Activated CD4-positive, alpha-beta T cell treated with anti-CD3 and anti-CD28 coated beads for 1 hour (primary cell): ENCODE results near the gene PCBD1.
"Not testable (repeated sequence)": the region's sequence is repeated elsewhere in the genome, so short reads cannot be mapped to it uniquely, and the experiment has no call there.

Source experiments
- DNase-seq: peaks from one replicate; pipeline ENCODE4 v3.0.0-alpha.2; 2020

Gene PCBD1

DNA sequence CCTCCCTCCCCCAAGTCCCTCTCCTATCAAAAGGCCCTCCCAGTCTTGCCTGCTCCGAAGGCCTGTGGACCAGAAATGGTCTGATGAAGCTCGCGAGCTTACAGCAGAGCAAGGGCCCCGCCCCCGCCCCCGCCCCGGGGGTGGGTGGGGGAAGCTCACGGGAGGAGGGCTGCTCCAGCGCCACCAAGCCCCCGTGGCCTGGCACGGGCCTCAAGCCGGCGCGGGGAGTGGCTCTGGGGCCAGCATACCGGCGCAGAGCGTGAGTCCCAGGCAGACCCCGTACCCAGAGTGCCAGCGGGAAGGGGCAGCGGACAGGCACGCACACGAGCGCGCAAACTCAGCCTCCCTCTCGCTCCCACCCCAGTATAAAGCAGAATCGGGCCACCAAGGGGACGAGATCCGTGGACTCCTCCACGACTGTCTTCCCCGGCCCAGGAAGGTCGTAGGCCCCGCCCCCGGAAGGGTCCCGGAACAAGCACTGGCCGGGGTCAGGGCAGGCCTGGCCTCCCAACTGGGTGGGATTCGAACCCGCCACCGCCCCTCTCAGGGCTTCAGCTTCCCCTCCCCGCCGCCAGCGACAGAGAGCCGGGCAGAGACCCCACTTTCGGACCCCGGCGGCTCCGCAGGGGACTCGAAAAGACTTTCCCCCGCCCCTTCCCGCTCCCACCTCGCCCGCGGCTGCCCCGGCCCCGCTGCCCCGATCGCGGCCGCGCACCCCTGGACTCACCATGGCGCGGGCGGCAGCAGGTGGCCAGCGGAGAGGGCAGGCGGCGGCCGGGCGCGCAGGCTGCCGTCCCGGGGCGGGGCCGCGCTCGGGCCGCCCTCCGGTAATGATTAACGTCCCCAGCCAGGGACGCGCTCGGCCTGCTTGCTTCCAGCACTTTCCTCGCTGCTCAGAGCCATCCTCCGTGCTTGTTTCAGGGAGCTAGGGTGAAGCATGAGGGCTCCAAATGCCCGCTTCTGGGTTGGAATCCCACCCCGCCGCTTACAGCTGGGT, at the start of gene PCBD1:
Gene PCBD1 (minus strand): TSS at position 762 of the 997 bp plus-strand sequence. CDS start 32 bp downstream, at position 730.
- DNase-seq: peak; percentile 48

DNA sequence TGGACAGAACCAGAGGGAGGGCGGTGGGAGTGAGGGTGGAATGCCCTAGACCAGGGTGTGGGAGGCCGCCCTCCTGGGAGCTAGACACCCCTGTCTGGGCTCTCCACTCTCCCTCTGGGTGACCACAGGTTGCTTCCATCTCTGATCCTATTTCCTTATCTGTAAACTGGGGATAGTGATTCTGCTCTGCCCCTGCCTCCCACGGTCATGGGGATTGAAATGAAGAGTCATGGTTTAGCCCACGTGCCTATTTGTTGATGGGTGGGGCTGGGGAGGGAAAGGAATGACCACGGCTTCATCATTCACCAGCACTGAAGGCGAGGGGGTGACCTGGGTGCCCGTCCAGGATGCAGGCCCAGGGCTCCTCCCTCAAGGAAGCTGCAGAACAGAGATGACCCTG, 49.3 kb upstream of the PCBD1 start:
- DNase-seq: no peak

- DNase-seq: no peak
These were observed 47.7 kb upstream of the PCBD1 start for GRCh38 chr10:70936111-70936510.

GRCh38 chr10:70935631-70936030, 47.3 kb upstream of the PCBD1 start:
- no peak for DNase-seq

GRCh38 chr10:70935125-70935625, 46.8 kb upstream of the PCBD1 start:
- DNase-seq: no peak

- DNase-seq: no peak
These were observed 46.3 kb upstream of the PCBD1 start for GRCh38 chr10:70934701-70935100.

DNA sequence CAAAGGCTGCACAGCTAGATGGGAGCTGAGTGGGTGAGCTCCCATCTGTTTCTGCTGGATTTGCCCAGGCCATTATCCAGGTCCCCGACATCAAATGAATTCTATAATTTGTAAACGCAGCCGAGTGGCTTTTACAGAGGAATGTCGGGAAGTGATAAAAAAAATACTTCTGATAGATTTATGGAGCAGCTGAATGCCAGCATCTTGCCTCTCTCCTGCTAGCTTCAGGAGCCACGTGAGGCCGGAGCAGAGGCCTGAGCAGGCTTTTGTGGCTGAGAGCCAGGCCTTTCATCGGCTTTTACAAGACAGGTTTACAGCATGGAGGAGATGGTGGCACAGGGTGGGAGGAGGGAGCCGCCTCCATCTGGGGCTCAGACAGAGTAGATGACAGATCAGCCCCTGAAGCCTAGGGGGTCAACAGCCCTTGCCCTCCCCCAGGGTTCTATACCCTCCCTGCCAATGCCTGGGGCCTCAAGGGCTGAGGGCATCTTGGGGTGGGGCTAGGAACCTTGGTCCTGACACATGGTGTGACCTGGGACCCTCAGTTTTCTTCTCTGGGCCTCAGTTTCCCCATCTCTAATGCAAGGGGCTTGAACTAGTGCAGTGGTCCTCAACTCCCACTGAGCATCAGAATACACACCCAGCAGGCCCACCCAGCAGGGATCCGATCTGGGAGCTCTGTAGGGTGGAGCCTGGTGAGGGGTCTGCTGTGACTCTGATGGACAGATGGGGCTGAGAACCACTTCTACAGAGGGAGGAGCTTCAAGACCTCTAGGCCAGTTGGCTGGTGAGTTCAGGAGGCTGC, 44.2 kb upstream of the PCBD1 start:
- DNase-seq: no peak

- DNase-seq: no peak
These were observed 42.9 kb upstream of the PCBD1 start for GRCh38 chr10:70931168-70931815.

- DNase-seq: no peak
These were observed 42.1 kb upstream of the PCBD1 start for GRCh38 chr10:70930263-70931000.

DNA sequence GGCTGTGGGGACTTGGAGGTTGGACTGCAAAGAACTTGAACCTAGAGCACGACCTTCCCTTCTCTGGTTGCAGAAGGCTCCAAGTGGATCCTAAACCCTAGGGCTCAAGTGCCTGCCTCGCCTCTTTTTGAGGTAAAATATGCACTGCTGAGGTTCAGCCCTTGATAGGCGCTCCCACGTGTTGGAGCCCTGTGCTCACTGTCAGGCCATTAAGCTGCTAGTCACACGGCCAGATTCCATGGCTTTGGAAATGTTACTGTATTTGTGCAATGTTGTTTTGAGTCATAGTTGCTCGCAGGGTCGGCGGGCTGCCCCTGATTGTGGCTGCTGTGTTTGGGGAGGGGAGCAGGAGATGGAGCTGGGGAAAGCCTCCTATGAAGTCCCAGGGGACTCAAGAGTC, 39.8 kb upstream of the PCBD1 start:
- DNase-seq: no peak

DNA sequence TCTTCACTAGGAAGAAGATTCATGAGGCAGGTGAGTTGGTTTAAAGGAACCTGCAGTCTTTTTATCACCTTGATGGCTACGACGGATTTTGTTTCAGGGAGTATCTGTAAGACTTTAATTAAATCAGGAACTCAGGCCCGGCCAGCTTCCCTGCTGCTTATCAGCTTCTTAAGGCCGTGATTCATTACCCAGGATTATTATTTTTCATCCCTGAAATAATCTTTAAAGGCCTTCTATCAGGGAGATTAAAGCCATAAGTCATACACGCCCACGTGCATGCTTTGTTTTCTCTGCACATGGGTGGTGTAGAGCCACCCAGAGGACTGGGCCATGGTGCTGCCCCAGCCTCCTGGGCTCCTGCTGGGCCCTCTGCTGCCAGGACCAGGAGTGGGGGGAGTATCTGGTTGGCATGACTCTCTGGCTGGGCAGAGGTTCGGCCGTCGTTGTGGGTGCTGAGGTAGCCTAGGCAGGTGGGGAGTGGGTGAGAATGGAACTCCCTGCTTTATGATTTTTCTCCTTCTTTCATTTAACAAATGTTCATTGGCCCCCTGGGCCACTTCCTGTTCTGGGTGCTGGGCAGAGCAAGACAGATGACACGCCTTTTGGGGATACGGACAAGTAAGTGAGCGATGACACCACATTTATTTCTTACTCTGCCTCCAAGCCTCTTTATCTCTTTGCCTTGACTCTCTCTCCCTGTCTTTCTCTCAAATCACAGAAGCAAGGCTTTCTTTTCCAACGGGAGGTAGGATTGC, 39.0 kb upstream of the PCBD1 start:
- DNase-seq: no peak

GRCh38 chr10:70926226-70927000, 38.0 kb upstream of the PCBD1 start:
- DNase-seq: no peak

DNA sequence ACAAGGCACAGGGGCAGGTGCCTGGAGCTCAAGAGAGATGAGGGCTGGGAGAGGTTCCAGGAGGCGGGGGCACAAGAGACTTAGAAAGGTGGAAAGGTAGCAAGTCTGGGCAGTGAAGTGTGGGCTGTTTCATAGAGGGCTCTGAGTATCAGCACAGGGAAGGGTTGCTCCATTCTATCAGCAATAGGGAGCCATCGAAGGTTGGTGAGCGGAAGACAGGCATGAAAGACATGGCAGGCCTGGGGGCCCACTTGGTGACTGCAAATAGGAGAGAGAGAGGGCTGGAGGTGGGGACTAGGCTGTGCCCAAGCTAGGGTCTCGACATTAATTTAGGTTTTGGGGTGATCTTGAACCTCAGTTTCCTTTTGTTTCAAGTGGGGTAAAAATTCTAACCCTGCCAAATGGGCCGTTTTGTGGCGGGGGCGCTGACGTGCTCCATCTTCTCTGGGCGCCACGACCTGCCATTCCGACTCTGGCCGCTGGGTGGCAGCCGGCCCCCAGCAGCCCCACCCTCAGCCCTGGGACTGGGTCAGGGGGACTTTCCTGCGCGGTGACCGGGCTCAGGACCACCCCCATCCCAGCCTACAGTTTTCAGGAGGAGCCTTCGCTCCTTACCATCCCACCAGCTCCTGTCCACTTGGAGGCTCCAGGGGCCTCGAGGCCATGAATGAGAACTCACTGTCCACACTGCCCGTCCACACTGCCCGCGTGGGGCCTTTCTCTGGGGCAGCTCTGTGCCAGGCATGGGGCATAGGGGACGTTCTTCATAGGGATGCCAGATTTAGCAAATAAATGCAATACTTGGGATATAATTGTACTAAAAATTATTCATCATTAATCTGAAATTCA, 37.2 kb upstream of the PCBD1 start:
- DNase-seq: peak; percentile 12

- no peak for DNase-seq
These were observed 35.3 kb upstream of the PCBD1 start for GRCh38 chr10:70923696-70924095.

DNA sequence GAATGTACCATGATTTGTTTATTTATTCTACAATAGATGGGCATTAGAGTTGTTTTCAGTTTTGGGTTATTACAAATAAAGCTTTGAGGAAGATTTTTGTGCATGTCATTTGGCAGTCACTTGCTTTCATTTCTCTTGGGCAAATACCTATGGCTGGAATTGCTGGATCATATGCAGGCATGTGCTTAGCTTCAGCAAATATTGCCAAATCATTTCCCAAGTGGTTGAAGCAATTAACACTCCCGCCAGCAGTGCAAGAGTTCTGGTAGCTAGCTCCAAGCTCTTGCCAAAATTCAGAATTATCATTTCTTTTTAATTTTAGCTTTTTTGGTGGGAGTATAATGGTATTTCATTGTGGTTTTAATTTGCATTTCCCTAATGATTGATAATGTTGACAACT, 32.9 kb upstream of the PCBD1 start:
- no peak for DNase-seq

DNA sequence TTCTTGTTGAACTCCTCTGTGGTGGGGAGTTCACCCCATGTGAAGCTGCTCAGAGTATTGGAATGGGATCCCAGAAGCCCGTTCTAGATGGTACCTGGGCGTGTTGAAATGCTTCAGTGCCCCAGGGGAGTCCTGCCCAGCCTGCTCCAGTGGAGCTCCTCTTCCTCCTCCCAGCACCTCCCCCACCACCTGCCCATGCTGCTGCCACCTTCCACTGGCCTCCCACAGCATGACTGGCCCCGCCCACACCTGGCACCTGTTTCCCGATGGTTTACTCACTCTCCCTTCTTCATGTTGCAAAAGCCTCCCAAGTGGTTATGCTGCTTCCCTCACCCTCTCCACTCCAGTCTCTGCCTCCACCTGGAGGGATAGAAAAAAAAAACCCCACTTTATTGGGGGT, 32.2 kb upstream of the PCBD1 start:
- no peak for DNase-seq

DNA sequence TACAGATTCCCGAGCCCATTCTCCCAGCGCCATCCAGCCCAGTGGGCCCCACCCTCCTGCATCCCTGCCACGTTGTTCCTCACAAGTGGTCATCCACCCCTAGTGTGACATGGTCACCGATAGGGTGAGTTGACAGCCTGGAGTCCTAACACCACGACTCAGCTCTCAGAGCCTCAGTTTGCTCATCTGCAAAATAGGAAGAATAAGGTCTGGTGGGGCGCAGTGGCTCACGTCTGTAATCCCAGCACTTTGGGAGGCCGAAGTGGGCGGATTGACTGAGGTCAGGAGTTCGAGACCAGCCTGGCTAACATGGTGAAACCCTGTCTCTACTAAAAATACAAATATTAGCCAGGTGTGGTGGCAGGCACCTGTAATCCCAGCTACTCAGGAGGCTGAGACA, 31.5 kb upstream of the PCBD1 start:
- DNase-seq: not testable (repeated sequence)

DNA sequence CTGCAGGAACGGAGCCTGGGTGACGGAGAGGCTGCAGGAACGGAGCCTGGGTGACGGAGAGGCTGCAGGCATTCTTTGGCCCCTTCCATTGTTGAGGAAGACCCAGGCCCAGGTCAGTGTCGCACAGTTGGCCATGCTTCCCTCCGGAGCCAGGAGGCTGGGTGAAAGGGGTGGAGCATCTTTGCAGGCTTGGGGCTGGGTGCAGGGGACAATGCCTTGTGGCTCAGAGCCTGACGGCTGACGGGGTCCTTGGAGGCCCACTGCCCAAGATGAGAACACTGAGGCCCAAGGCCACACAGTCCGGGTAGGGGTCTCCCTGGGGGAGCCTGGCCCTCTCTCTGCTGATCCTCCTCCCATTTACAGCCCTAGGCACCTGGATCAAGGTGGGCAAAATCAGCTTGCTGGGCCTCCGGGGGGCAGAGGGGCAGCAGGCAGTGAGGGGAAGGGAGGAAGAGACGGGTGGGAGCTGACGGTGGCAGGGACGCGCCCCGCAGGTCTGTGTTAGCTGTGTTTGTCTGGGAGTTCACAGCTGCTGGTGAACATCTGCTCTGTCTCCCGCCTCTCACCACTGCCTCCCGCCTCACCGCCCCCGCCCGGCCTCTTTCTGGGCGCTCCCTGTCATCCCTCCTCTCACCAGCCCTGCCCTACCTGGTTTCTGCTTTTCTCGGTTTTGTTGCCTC, 30.6 kb upstream of the PCBD1 start:
- no peak for DNase-seq

GRCh38 chr10:70917635-70918034, 29.3 kb upstream of the PCBD1 start:
- no peak for DNase-seq
